ENCODE data around the gene NEK10. TPM values are rescaled to one million over a fixed set of nuclear protein-coding genes. Genes with fewer than 3 reads are reported as not detected.
"Not testable (repeated sequence)": the region's sequence is repeated elsewhere in the genome, so short reads cannot be mapped to it uniquely, and the experiment has no call there.

Gene NEK10, protein sequence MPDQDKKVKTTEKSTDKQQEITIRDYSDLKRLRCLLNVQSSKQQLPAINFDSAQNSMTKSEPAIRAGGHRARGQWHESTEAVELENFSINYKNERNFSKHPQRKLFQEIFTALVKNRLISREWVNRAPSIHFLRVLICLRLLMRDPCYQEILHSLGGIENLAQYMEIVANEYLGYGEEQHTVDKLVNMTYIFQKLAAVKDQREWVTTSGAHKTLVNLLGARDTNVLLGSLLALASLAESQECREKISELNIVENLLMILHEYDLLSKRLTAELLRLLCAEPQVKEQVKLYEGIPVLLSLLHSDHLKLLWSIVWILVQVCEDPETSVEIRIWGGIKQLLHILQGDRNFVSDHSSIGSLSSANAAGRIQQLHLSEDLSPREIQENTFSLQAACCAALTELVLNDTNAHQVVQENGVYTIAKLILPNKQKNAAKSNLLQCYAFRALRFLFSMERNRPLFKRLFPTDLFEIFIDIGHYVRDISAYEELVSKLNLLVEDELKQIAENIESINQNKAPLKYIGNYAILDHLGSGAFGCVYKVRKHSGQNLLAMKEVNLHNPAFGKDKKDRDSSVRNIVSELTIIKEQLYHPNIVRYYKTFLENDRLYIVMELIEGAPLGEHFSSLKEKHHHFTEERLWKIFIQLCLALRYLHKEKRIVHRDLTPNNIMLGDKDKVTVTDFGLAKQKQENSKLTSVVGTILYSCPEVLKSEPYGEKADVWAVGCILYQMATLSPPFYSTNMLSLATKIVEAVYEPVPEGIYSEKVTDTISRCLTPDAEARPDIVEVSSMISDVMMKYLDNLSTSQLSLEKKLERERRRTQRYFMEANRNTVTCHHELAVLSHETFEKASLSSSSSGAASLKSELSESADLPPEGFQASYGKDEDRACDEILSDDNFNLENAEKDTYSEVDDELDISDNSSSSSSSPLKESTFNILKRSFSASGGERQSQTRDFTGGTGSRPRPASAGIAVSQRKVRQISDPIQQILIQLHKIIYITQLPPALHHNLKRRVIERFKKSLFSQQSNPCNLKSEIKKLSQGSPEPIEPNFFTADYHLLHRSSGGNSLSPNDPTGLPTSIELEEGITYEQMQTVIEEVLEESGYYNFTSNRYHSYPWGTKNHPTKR
- 2.5 and 3.8 TPM in 2 replicates for polyA plus RNA-seq (2011; rRNA removed)
- 9.1 and 10.1 TPM in 2 replicates for polyA minus RNA-seq (2011; rRNA and poly(A)+ RNA removed)

GRCh38 chr3:27368831-27369607 is at the start of gene NEK10:
TSS of gene NEK10 (minus strand) at chr3:27369383. CDS start at chr3:27352882, 16,501 bp downstream.
- peak; percentile 41 for DNase-seq (ENCODE audit: low read depth)
- POLR2A ChIA-PET: interaction anchor here (0.5 to 0.6 kb wide), 2 partner anchors 42 to 203 kb away, joined by 3 read pairs; no protein-coding TSS in a partner anchor
- Histone ChIP-seq H3K27me3 (ENCODE audit: control insufficient read depth, insufficient read depth, low read length) (no peaks in the 10 kb centered on the region), H3K4me3 (ENCODE audit: low read depth, low read length) (peak within 1 kb of the TSS; percentile 45), H3K36me3 (ENCODE audit: control insufficient read depth, insufficient read depth, low read length) (no peaks in the 10 kb centered on the region)
- CTCF ChIA-PET: interaction anchor here (0.8 to 1.2 kb wide), 2 partner anchors 11 to 14 kb away, joined by 3 read pairs; no protein-coding TSS in a partner anchor
- TF ChIP-seq, protein P1, sequence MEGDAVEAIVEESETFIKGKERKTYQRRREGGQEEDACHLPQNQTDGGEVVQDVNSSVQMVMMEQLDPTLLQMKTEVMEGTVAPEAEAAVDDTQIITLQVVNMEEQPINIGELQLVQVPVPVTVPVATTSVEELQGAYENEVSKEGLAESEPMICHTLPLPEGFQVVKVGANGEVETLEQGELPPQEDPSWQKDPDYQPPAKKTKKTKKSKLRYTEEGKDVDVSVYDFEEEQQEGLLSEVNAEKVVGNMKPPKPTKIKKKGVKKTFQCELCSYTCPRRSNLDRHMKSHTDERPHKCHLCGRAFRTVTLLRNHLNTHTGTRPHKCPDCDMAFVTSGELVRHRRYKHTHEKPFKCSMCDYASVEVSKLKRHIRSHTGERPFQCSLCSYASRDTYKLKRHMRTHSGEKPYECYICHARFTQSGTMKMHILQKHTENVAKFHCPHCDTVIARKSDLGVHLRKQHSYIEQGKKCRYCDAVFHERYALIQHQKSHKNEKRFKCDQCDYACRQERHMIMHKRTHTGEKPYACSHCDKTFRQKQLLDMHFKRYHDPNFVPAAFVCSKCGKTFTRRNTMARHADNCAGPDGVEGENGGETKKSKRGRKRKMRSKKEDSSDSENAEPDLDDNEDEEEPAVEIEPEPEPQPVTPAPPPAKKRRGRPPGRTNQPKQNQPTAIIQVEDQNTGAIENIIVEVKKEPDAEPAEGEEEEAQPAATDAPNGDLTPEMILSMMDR (IDR thresholded peaks at IDR 0.05; ENCODE audit: insufficient read depth, low read depth, low read length): 0 out of 2 replicates have a peak, but pooled peaks have one; percentile 5

DNA sequence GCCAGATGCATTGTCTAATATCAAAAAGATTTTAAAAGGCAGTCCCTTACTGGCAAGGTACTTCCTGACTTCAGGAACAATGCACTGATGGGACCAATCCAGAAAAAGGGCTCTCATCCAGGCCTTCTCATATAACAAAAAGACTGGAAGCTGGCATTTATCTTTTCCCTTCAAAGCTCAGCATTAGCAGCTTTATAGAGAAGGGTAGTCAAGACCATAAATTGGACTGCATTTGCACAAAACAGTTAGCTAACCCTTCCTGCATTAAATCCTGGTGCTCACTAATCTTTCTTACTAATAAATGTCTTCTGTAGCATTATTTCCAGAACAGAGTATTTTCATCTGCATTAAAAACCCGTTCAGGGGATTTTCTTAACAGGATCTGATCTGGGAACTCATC is 46.0 kb upstream of the NEK10 start:
- CTCF ChIA-PET: interaction anchor here (1.4 kb wide), 1 partner anchor 13 kb away, joined by 3 read pairs; no protein-coding TSS in a partner anchor
- no peaks in the 10 kb centered on the region for H3K27me3 ChIP-seq (ENCODE audit: control insufficient read depth, insufficient read depth, low read length)
- no peaks in the 10 kb centered on the region for H3K36me3 ChIP-seq (ENCODE audit: control insufficient read depth, insufficient read depth, low read length)
- no peak for DNase-seq (ENCODE audit: low read depth)
- H3K4me3 ChIP-seq (ENCODE audit: low read depth, low read length): no peak overlapping the region
- POLR2A ChIA-PET: no interaction called here
- TF ChIP-seq, protein P1 (IDR thresholded peaks at IDR 0.05; ENCODE audit: insufficient read depth, low read depth, low read length): no peak

- ChIA-PET CTCF (interaction anchor here (0.6 kb wide), 1 partner anchor 77 kb away, joined by 5 read pairs; no protein-coding TSS in a partner anchor), POLR2A (no interaction called here)
- TF ChIP-seq, protein P1 (IDR thresholded peaks at IDR 0.05; ENCODE audit: insufficient read depth, low read depth, low read length): no peak
- no peak for DNase-seq (ENCODE audit: low read depth)
- Histone ChIP-seq H3K36me3 (ENCODE audit: control insufficient read depth, insufficient read depth, low read length) (peaks cover 5% of the 10 kb centered on the region), H3K27me3 (ENCODE audit: control insufficient read depth, insufficient read depth, low read length) (no peaks in the 10 kb centered on the region), H3K4me3 (ENCODE audit: low read depth, low read length) (no peak overlapping the region)
Measured at GRCh38 chr3:27392950-27393679, 23.9 kb upstream of the NEK10 start.

- H3K27me3 ChIP-seq (ENCODE audit: control insufficient read depth, insufficient read depth, low read length); CTCF ChIA-PET; H3K4me3 ChIP-seq (ENCODE audit: low read depth, low read length); H3K36me3 ChIP-seq (ENCODE audit: control insufficient read depth, insufficient read depth, low read length); POLR2A ChIA-PET; DNase-seq (ENCODE audit: low read depth): not testable (repeated sequence)
Measured at GRCh38 chr3:27392414-27392813, 23.2 kb upstream of the NEK10 start.
